ENCODE data around the gene C3. TPM values are rescaled to one million over a fixed set of nuclear protein-coding genes. Genes with fewer than 3 reads are reported as not detected.
"Not testable (repeated sequence)": the region's sequence is repeated elsewhere in the genome, so short reads cannot be mapped to it uniquely, and the experiment has no call there.

C3 gene
- total RNA-seq, 4 donors from 2014 or later, result 1,035 to 6,271 (median 2,305) TPM

- DNase-seq (ENCODE audit: low spot score), result no peak
- TF ChIP-seq, protein P1, sequence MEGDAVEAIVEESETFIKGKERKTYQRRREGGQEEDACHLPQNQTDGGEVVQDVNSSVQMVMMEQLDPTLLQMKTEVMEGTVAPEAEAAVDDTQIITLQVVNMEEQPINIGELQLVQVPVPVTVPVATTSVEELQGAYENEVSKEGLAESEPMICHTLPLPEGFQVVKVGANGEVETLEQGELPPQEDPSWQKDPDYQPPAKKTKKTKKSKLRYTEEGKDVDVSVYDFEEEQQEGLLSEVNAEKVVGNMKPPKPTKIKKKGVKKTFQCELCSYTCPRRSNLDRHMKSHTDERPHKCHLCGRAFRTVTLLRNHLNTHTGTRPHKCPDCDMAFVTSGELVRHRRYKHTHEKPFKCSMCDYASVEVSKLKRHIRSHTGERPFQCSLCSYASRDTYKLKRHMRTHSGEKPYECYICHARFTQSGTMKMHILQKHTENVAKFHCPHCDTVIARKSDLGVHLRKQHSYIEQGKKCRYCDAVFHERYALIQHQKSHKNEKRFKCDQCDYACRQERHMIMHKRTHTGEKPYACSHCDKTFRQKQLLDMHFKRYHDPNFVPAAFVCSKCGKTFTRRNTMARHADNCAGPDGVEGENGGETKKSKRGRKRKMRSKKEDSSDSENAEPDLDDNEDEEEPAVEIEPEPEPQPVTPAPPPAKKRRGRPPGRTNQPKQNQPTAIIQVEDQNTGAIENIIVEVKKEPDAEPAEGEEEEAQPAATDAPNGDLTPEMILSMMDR (IDR thresholded peaks at IDR 0.05), result no peak
- ATAC-seq (ENCODE audit: low FRiP score), result no peak
Observed at GRCh38 chr19:6765738-6766356, 45.4 kb upstream of the C3 start.

GRCh38 chr19:6762253-6762797 lies 41.9 kb upstream of the C3 start:
- not testable (repeated sequence) for DNase-seq (ENCODE audit: low spot score); ATAC-seq (ENCODE audit: low FRiP score)

DNA sequence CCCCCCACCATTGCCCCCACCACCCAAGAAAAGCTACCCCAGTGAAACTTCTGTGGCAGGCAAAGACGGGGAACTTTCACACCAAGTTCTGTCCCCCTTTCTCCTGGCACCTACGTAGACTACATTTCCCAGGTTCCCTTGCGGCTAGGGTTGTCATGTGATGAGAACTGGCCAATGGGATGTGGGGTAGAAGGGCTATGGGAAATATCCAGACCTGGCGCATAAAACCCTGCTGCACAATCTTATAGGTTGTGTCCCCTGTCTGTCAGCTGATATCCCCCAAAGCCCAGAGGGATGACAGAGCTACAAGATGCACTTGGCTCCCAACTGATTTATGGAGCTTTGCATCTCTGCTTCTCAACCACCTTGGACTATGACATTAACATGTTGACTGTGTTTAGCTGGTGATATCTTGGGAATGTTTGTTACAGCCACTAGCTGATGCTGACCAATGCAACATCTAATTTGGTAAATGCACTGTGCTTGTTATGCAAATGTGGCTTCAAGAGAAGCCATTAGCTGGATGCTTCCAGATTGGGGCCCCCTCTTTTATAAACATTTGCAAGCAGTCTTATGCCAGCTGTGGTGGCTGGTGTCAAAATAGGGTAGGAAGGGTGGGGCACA lies 40.7 kb upstream of the C3 start:
- TF ChIP-seq, protein P1 (IDR thresholded peaks at IDR 0.05), result no peak
- ATAC-seq (ENCODE audit: low FRiP score), result no peak
- no peak for DNase-seq (ENCODE audit: low spot score)

GRCh38 chr19:6760606-6761005 lies 40.2 kb upstream of the C3 start:
- no peak for DNase-seq (ENCODE audit: low spot score)
- no peak for ATAC-seq (ENCODE audit: low FRiP score)
- TF ChIP-seq, protein P1 (IDR thresholded peaks at IDR 0.05), result no peak

- ATAC-seq (ENCODE audit: low FRiP score) (no peak), DNase-seq (ENCODE audit: low spot score) (no peak)
- TF ChIP-seq, protein P1 (IDR thresholded peaks at IDR 0.05), result no peak
Observed at GRCh38 chr19:6754653-6755463, 34.4 kb upstream of the C3 start.

- TF ChIP-seq, protein P1 (IDR thresholded peaks at IDR 0.05), result no peak
- no peak for ATAC-seq (ENCODE audit: low FRiP score)
- DNase-seq (ENCODE audit: low spot score), result no peak
Observed at GRCh38 chr19:6754136-6754535, 33.7 kb upstream of the C3 start.
